HepG2 (cell line): ENCODE data around the gene NSMCE1. TPM values are rescaled to one million over a fixed set of nuclear protein-coding genes. Genes with fewer than 3 reads are reported as not detected.

ENCODE experiments used
- DR1 ChIP-seq: sonication (generic); formaldehyde crosslinking; IDR thresholded peaks from 2 replicates; pipeline ENCODE4 v1.8.0; 2021; ENCODE audit warnings: mild to moderate bottlenecking, missing genetic modification reagents, inconsistent platforms
- HDAC1 ChIP-seq: sonication (generic); formaldehyde crosslinking; IDR thresholded peaks from 2 replicates; pipeline ENCODE4 v1.5.1; 2020; ENCODE audit warnings: mild to moderate bottlenecking, missing genetic modification reagents
- JUN ChIP-seq: sonication (generic); formaldehyde crosslinking; IDR thresholded peaks from 2 replicates; pipeline ENCODE4 v1.4.0; 2020; ENCODE audit warnings: mild to moderate bottlenecking, missing genetic modification reagents
- MXI1 ChIP-seq: IDR thresholded peaks from 3 replicates; pipeline ENCODE4 v1.6.1; 2012; ENCODE audit warnings: low read depth, low read length, inconsistent platforms, borderline replicate concordance
- SATB2 ChIP-seq: sonication (generic); formaldehyde crosslinking; IDR thresholded peaks from 2 replicates; pipeline ENCODE4 v1.5.0; 2020; ENCODE audit warnings: missing genetic modification reagents
- ZFP36L2 ChIP-seq: sonication (generic); formaldehyde crosslinking; IDR thresholded peaks from 2 replicates; pipeline ENCODE4 v1.4.0; 2020; ENCODE audit warnings: missing genetic modification reagents
- polyA plus RNA-seq, 8 experiments: library from polyadenylated mRNA; depleted of rRNA in 3 of 8; stranded (reverse) in 7 of 8; unstranded in 1 of 8; fragments of >200 nt; fragmentation: Illumina TruSeq in 4 of 8; extraction: Trizol in 4 of 8; gene quantifications; 2 replicates each; pipeline versions ENCODE4 v1.2.1 to v1.2.3, GENCODE V29; 2011 to 2016; ENCODE audit warnings: low read depth in 4 of 8, missing spikeins in 1 of 8, mixed read lengths in 1 of 8; ENCODE audit not compliant: insufficient read depth in 1 of 8
- total RNA-seq, 5 experiments: library from RNA; depleted of rRNA; stranded (reverse); fragments of >200 nt; fragmentation: Illumina TruSeq; extraction: Trizol; gene quantifications; 2 replicates each; pipeline ENCODE4 v1.2.3, GENCODE V29; 2016; ENCODE audit warnings: low read depth in 1 of 5
- TF ChIP-seq, protein P1 (sequence below): sonication (generic); formaldehyde crosslinking; IDR thresholded peaks from 2 replicates; pipeline ENCODE4 v1.5.1; 2020; ENCODE audit warnings: mild to moderate bottlenecking, missing genetic modification reagents, borderline replicate concordance
- TF ChIP-seq, protein P2 (sequence below): sonication (generic); formaldehyde crosslinking; IDR thresholded peaks from 2 replicates; pipeline ENCODE4 v1.4.0; 2020; ENCODE audit warnings: mild to moderate bottlenecking, missing genetic modification reagents
- TF ChIP-seq, protein P3 (sequence below), 2 experiments: sonication (generic) in 1 of 2; formaldehyde crosslinking in 1 of 2; IDR thresholded peaks; 2 replicates each; pipeline versions ENCODE4 v1.6.1 to v1.9.0; 2014 to 2022; ENCODE audit warnings: antibody characterized with exemption in 1 of 2, borderline replicate concordance in 1 of 2, inconsistent platforms in 1 of 2, low read depth in 1 of 2, missing genetic modification reagents in 1 of 2
- TF ChIP-seq, protein P4 (sequence below): sonication (generic); formaldehyde crosslinking; IDR thresholded peaks from 2 replicates; pipeline ENCODE4 v1.8.0; 2022; ENCODE audit warnings: mild to moderate bottlenecking, missing genetic modification reagents, moderate library complexity
- TF ChIP-seq, protein P5 (sequence below): sonication (generic); formaldehyde crosslinking; IDR thresholded peaks from 2 replicates; pipeline ENCODE4 v1.4.0; 2020; ENCODE audit warnings: missing genetic modification reagents

NSMCE1 gene
- total and polyA plus RNA-seq, 2 of the 13 experiments (the other 11 are each of a cell fraction or from before 2014, with no cell fraction given): 42.7 to 52.9 TPM

DNA sequence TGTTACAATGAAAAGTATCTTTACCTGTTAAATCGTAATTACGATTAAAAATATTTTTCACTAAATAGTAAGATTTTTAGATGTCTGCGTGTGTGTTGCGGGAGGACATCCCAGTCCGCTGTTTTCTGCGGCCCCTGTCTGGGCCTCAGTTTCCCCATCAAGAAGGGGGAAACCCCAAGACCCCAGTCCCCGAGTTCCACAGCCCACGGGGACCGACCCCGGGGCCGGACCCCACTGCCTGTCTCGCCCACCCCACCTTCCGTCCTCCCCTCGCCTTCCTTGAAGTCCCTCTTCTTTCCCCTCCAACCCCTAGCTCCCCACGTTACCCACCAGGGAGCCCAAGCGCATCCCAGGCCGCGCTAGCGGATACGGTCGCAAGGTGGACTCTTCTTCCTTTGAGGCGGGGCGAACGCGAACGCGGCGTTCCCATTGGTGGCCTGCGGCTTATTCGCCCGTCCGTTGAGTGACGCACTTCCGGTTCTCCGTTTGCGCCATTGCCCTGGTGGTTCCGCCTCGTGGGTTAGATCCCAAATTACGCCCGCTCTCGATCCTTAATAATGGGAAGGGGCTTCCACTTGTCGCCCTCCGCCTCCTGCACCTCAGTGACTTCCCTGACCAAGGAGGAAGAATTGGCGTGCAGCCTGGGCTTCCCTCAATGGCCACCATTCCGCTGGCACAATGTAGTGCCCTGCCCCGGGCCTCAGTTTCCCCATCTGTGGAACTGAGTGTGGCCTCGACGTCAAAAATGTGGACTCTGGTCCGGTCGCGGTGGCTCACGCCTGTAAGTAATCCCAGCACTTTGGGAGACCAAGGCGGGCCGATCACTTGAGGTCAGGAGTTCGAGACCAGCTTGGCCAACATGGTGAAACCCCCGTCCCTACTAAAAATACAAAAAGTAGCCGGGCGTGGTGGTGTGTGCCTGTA is at the start of gene NSMCE1 (continued):
- TF ChIP-seq, protein P1, sequence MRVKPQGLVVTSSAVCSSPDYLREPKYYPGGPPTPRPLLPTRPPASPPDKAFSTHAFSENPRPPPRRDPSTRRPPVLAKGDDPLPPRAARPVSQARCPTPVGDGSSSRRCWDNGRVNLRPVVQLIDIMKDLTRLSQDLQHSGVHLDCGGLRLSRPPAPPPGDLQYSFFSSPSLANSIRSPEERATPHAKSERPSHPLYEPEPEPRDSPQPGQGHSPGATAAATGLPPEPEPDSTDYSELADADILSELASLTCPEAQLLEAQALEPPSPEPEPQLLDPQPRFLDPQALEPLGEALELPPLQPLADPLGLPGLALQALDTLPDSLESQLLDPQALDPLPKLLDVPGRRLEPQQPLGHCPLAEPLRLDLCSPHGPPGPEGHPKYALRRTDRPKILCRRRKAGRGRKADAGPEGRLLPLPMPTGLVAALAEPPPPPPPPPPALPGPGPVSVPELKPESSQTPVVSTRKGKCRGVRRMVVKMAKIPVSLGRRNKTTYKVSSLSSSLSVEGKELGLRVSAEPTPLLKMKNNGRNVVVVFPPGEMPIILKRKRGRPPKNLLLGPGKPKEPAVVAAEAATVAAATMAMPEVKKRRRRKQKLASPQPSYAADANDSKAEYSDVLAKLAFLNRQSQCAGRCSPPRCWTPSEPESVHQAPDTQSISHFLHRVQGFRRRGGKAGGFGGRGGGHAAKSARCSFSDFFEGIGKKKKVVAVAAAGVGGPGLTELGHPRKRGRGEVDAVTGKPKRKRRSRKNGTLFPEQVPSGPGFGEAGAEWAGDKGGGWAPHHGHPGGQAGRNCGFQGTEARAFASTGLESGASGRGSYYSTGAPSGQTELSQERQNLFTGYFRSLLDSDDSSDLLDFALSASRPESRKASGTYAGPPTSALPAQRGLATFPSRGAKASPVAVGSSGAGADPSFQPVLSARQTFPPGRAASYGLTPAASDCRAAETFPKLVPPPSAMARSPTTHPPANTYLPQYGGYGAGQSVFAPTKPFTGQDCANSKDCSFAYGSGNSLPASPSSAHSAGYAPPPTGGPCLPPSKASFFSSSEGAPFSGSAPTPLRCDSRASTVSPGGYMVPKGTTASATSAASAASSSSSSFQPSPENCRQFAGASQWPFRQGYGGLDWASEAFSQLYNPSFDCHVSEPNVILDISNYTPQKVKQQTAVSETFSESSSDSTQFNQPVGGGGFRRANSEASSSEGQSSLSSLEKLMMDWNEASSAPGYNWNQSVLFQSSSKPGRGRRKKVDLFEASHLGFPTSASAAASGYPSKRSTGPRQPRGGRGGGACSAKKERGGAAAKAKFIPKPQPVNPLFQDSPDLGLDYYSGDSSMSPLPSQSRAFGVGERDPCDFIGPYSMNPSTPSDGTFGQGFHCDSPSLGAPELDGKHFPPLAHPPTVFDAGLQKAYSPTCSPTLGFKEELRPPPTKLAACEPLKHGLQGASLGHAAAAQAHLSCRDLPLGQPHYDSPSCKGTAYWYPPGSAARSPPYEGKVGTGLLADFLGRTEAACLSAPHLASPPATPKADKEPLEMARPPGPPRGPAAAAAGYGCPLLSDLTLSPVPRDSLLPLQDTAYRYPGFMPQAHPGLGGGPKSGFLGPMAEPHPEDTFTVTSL (CRISPR knock-in tag): peak; percentile 73
- TF ChIP-seq, protein P2, sequence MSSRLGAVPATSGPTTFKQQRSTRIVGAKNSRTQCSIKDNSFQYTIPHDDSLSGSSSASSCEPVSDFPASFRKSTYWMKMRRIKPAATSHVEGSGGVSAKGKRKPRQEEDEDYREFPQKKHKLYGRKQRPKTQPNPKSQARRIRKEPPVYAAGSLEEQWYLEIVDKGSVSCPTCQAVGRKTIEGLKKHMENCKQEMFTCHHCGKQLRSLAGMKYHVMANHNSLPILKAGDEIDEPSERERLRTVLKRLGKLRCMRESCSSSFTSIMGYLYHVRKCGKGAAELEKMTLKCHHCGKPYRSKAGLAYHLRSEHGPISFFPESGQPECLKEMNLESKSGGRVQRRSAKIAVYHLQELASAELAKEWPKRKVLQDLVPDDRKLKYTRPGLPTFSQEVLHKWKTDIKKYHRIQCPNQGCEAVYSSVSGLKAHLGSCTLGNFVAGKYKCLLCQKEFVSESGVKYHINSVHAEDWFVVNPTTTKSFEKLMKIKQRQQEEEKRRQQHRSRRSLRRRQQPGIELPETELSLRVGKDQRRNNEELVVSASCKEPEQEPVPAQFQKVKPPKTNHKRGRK (CRISPR knock-in tag): no peak
- peak; percentile 89 for TF ChIP-seq HDAC1 (CRISPR knock-in tag)
- TF ChIP-seq MXI1: peak; percentile 61; the same call in 1 of the 3 replicates
- TF ChIP-seq SATB2: peak; percentile 81; the same call in 1 of the 2 replicates
- TF ChIP-seq JUN (CRISPR knock-in tag): peak; percentile 39; the same call in 1 of the 2 replicates
- no peak for TF ChIP-seq ZFP36L2 (CRISPR knock-in tag)
- TF ChIP-seq, protein P3, sequence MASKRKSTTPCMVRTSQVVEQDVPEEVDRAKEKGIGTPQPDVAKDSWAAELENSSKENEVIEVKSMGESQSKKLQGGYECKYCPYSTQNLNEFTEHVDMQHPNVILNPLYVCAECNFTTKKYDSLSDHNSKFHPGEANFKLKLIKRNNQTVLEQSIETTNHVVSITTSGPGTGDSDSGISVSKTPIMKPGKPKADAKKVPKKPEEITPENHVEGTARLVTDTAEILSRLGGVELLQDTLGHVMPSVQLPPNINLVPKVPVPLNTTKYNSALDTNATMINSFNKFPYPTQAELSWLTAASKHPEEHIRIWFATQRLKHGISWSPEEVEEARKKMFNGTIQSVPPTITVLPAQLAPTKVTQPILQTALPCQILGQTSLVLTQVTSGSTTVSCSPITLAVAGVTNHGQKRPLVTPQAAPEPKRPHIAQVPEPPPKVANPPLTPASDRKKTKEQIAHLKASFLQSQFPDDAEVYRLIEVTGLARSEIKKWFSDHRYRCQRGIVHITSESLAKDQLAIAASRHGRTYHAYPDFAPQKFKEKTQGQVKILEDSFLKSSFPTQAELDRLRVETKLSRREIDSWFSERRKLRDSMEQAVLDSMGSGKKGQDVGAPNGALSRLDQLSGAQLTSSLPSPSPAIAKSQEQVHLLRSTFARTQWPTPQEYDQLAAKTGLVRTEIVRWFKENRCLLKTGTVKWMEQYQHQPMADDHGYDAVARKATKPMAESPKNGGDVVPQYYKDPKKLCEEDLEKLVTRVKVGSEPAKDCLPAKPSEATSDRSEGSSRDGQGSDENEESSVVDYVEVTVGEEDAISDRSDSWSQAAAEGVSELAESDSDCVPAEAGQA (IDR thresholded peaks at IDR 0.05; ENCODE audit: low read depth): peak; percentile 87
- TF ChIP-seq, protein P3 (CRISPR knock-in tag; IDR thresholded peaks at IDR 0.05; ENCODE audit: borderline replicate concordance): no peak
- peak; percentile 96 for TF ChIP-seq DR1 (CRISPR knock-in tag)
- TF ChIP-seq, protein P4, sequence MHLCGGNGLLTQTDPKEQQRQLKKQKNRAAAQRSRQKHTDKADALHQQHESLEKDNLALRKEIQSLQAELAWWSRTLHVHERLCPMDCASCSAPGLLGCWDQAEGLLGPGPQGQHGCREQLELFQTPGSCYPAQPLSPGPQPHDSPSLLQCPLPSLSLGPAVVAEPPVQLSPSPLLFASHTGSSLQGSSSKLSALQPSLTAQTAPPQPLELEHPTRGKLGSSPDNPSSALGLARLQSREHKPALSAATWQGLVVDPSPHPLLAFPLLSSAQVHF: 0 out of 2 replicates have a peak, but pooled peaks have one; percentile 42
- TF ChIP-seq, protein P5, sequence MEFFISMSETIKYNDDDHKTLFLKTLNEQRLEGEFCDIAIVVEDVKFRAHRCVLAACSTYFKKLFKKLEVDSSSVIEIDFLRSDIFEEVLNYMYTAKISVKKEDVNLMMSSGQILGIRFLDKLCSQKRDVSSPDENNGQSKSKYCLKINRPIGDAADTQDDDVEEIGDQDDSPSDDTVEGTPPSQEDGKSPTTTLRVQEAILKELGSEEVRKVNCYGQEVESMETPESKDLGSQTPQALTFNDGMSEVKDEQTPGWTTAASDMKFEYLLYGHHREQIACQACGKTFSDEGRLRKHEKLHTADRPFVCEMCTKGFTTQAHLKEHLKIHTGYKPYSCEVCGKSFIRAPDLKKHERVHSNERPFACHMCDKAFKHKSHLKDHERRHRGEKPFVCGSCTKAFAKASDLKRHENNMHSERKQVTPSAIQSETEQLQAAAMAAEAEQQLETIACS (CRISPR knock-in tag): no peak
